Natural killer cell (primary cell): ENCODE data around the gene TAS2R10. TPM values are rescaled to one million over a fixed set of nuclear protein-coding genes. Genes with fewer than 3 reads are reported as not detected.

Source experiments
- ATAC-seq, 3 donors: fragments of 150-1000 bp in 2 of 3; fragments of 200-7000 bp in 1 of 3; cut with Tn5 transposase; 1 replicate in 1 of 3; 2 replicates in 2 of 3; pipeline ENCODE4 v1.10.0; 2021; ENCODE audit warnings: mild to moderate bottlenecking in 2 of 3, moderate library complexity in 2 of 3
- DNase-seq, 2 donors: peaks; one replicate each; pipeline versions ENCODE4 v3.0.0 to v3.0.0-alpha.2; 2013 to 2021; ENCODE audit warnings: mixed read lengths in 1 of 2
- H3K27ac ChIP-seq: one replicate; pipeline ENCODE4 v1.5.1; 2013; ENCODE audit warnings: mild to moderate bottlenecking, low read length
- H3K27me3 ChIP-seq: one replicate; pipeline ENCODE4 v1.6.1; 2013; ENCODE audit warnings: low read length; ENCODE audit not compliant: control insufficient read depth, insufficient read depth
- H3K36me3 ChIP-seq: one replicate; pipeline ENCODE4 v1.6.1; 2013; ENCODE audit warnings: low read length; ENCODE audit not compliant: control insufficient read depth, insufficient read depth
- H3K4me1 ChIP-seq: one replicate; pipeline ENCODE4 v1.6.1; 2013; ENCODE audit warnings: low read length; ENCODE audit not compliant: control insufficient read depth, insufficient read depth
- H3K4me3 ChIP-seq: one replicate; pipeline ENCODE4 v1.5.1; 2013; ENCODE audit warnings: low read length
- H3K9me3 ChIP-seq: one replicate; pipeline ENCODE4 v1.6.1; 2013; ENCODE audit warnings: low read length; ENCODE audit not compliant: control insufficient read depth, insufficient read depth
- H3K27ac Mint-ChIP-seq, 2 donors: one replicate each; pipeline ENCODE4 v1.8.0; 2022; ENCODE audit warnings: mild to moderate bottlenecking in 2 of 2, mixed read lengths in 2 of 2, moderate library complexity in 1 of 2
- H3K27me3 Mint-ChIP-seq, 2 donors: one replicate each; pipeline ENCODE4 v1.8.0; 2022; ENCODE audit warnings: low read depth in 2 of 2, mixed read lengths in 2 of 2
- H3K36me3 Mint-ChIP-seq: one replicate; pipeline ENCODE4 v1.8.0; 2022; ENCODE audit warnings: mixed read lengths
- H3K4me1 Mint-ChIP-seq, 2 donors: one replicate each; pipeline ENCODE4 v1.8.0; 2022; ENCODE audit warnings: mixed read lengths in 2 of 2
- H3K4me3 Mint-ChIP-seq: one replicate; pipeline ENCODE4 v1.8.0; 2022; ENCODE audit warnings: mild to moderate bottlenecking, moderate library complexity, mixed read lengths
- H3K9me3 Mint-ChIP-seq, 2 donors: one replicate each; pipeline ENCODE4 v1.8.0; 2022; ENCODE audit warnings: mixed read lengths in 2 of 2
- CTCF ChIP-seq: fragments of 200-600 bp; IDR thresholded peaks from one replicate; pipeline ENCODE4 v1.8.0; 2022; ENCODE audit warnings: antibody characterized with exemption
- WGBS: methylation state at CpG from one replicate; pipeline ENCODE4 v1.1.7; 2013; ENCODE audit warnings: missing lambda C conversion rate; ENCODE audit not compliant: insufficient coverage; 5-methylcytosine and 5-hydroxymethylcytosine counted together
- intact Hi-C: fragments of 100-400 bp; cut with micrococcal nuclease; formaldehyde crosslinking; loops from one replicate; pipeline ENCODE4 v1.14.2; 2022
- total RNA-seq, 4 donors: library from RNA; stranded (reverse); fragments of 120-200 nt in 1 of 4; gene quantifications; one replicate each; pipeline versions ENCODE4 v1.2.3 to v1.2.4, GENCODE V29; 2013 to 2022

The TAS2R10 gene
- total RNA-seq = 1 to 10 TPM in 1 of 3 donors, under 1 TPM in 1, not detected in 1; 0.60 to 1.2 TPM
- 2.6 TPM for total RNA-seq (2013)

- ATAC-seq (no peak), DNase-seq (no peak)
- Histone ChIP-seq H3K27me3 (no peaks in the 10 kb centered on the region), H3K4me3 (no peak within 1 kb of the TSS), H3K36me3 (no peaks in the 10 kb centered on the region), H3K27ac (no peak within 1 kb of the TSS), H3K4me1 (no peaks in the 10 kb centered on the region), H3K9me3 (no peaks in the 10 kb centered on the region)
- intact Hi-C loops = no loop called here
- Mint-ChIP-seq H3K27ac (no peak within 1 kb of the TSS), H3K36me3 (no peaks in the 10 kb centered on the region), H3K4me1 (no peaks in the 10 kb centered on the region), H3K4me3 (no peak within 1 kb of the TSS), H3K27me3 (no peaks in the 10 kb centered on the region), H3K9me3 (no peaks in the 10 kb centered on the region)
- TF ChIP-seq CTCF = no peak
- WGBS = 88% methylated on average over 1 of the region's 3 CpGs
These were observed at the start of gene TAS2R10 for GRCh38 chr12:10826258-10826657. TAS2R10 (minus strand) TSS chr12:10826358; CDS start chr12:10826269, 89 bp downstream.

- Histone ChIP-seq H3K27me3 (no peaks in the 10 kb centered on the region), H3K4me3 (no peak overlapping the region), H3K36me3 (no peaks in the 10 kb centered on the region), H3K4me1 (no peaks in the 10 kb centered on the region), H3K27ac (no peak overlapping the region), H3K9me3 (no peaks in the 10 kb centered on the region)
- DNase-seq (no peak), ATAC-seq (no peak)
- H3K27ac Mint-ChIP-seq = no peak overlapping the region
- intact Hi-C loops = no loop called here
- H3K4me1 Mint-ChIP-seq = peaks cover 0 to 9% of the 10 kb centered on the region in 2 donors
- no peak for TF ChIP-seq CTCF
- 97% methylated on average over 2 of the region's 2 CpGs for WGBS
- H3K27me3 Mint-ChIP-seq = no peaks in the 10 kb centered on the region
- peaks cover 4 to 5% of the 10 kb centered on the region in 2 donors for H3K9me3 Mint-ChIP-seq
- no peak overlapping the region for H3K4me3 Mint-ChIP-seq
- H3K36me3 Mint-ChIP-seq = peaks cover 26% of the 10 kb centered on the region
These were observed 47.2 kb upstream of the TAS2R10 start for GRCh38 chr12:10873378-10873777.

GRCh38 chr12:10867381-10867780 is 41.2 kb upstream of the TAS2R10 start:
- Mint-ChIP-seq H3K9me3 (no peaks in the 10 kb centered on the region), H3K27me3 (no peaks in the 10 kb centered on the region), H3K36me3 (peaks cover 10% of the 10 kb centered on the region), H3K4me1 (peaks cover 0 to 9% of the 10 kb centered on the region in 2 donors), H3K4me3 (no peak overlapping the region), H3K27ac (no peak overlapping the region)
- Histone ChIP-seq H3K4me3 (no peak overlapping the region), H3K9me3 (no peaks in the 10 kb centered on the region), H3K27ac (no peak overlapping the region), H3K4me1 (no peaks in the 10 kb centered on the region), H3K27me3 (no peaks in the 10 kb centered on the region), H3K36me3 (no peaks in the 10 kb centered on the region)
- intact Hi-C loops = no loop called here
- ATAC-seq (no peak), DNase-seq (no peak)
- TF ChIP-seq CTCF = no peak
- 100% methylated on average over 2 of the region's 2 CpGs for WGBS

GRCh38 chr12:10863512-10864218 is 37.5 kb upstream of the TAS2R10 start:
- ATAC-seq (no peak), DNase-seq (no peak)
- H3K4me3 Mint-ChIP-seq = no peak overlapping the region
- H3K4me1 Mint-ChIP-seq = peaks cover 0 to 2% of the 10 kb centered on the region in 2 donors
- Histone ChIP-seq H3K36me3 (peaks cover 2% of the 10 kb centered on the region), H3K27me3 (no peaks in the 10 kb centered on the region), H3K27ac (no peak overlapping the region), H3K4me1 (no peaks in the 10 kb centered on the region), H3K4me3 (no peak overlapping the region), H3K9me3 (peaks cover 10% of the 10 kb centered on the region)
- H3K36me3 Mint-ChIP-seq = peaks cover 38% of the 10 kb centered on the region
- 100% methylated on average over 1 of the region's 2 CpGs for WGBS
- intact Hi-C loops = no loop called here
- TF ChIP-seq CTCF = no peak
- no peak overlapping the region for H3K27ac Mint-ChIP-seq
- H3K9me3 Mint-ChIP-seq = peaks cover 4 to 5% of the 10 kb centered on the region in 2 donors
- no peaks in the 10 kb centered on the region for H3K27me3 Mint-ChIP-seq
